Prostate gland (tissue), 2 donors: ENCODE measurements around the gene NRXN2.

Source experiments
- POLR2A ChIP-seq: fragments of 450-650 bp; IDR thresholded peaks from one replicate; pipeline ENCODE4 v1.6.1; 2016; ENCODE audit warnings: antibody characterized with exemption, mild to moderate bottlenecking
- POLR2AphosphoS5 ChIP-seq: sonication (generic); formaldehyde crosslinking; IDR thresholded peaks from one replicate; pipeline ENCODE4 v1.6.1; 2017; ENCODE audit warnings: antibody characterized with exemption
- TF ChIP-seq, protein P1 (sequence below), 4 experiments: fragments of 200-600 bp in 2 of 4; fragments of 450-650 bp in 2 of 4; sonication (generic) in 2 of 4; IDR thresholded peaks; 1 replicate in 3 of 4; 2 replicates in 1 of 4; pipeline ENCODE4 v1.5.1; 2016 to 2019; ENCODE audit warnings: antibody characterized with exemption in 4 of 4, mild to moderate bottlenecking in 2 of 4, moderate library complexity in 2 of 4

GRCh38 chr11:64751136-64751535 lies 28.1 kb upstream of the NRXN2 start:
- TF ChIP-seq, protein P1, sequence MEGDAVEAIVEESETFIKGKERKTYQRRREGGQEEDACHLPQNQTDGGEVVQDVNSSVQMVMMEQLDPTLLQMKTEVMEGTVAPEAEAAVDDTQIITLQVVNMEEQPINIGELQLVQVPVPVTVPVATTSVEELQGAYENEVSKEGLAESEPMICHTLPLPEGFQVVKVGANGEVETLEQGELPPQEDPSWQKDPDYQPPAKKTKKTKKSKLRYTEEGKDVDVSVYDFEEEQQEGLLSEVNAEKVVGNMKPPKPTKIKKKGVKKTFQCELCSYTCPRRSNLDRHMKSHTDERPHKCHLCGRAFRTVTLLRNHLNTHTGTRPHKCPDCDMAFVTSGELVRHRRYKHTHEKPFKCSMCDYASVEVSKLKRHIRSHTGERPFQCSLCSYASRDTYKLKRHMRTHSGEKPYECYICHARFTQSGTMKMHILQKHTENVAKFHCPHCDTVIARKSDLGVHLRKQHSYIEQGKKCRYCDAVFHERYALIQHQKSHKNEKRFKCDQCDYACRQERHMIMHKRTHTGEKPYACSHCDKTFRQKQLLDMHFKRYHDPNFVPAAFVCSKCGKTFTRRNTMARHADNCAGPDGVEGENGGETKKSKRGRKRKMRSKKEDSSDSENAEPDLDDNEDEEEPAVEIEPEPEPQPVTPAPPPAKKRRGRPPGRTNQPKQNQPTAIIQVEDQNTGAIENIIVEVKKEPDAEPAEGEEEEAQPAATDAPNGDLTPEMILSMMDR (IDR thresholded peaks at IDR 0.05) = no peak
- TF ChIP-seq POLR2A = no peak
- TF ChIP-seq POLR2AphosphoS5 = no peak
